HepG2 (cell line): ENCODE results near the gene FAT1. TPM values are rescaled to one million over a fixed set of nuclear protein-coding genes. Genes with fewer than 3 reads are reported as not detected.
A peak's percentile ranks its signal among the peaks of the same experiment; 100 is the strongest.

Experiments used
- ERF ChIP-seq: IDR thresholded peaks from 2 replicates; pipeline ENCODE4 v1.6.1; 2018; ENCODE audit warnings: missing biosample characterization, missing genetic modification reagents
- FUBP1 ChIP-seq: sonication (generic); formaldehyde crosslinking; IDR thresholded peaks from 2 replicates; pipeline ENCODE4 v1.5.1; 2020; ENCODE audit warnings: missing genetic modification reagents, mild to moderate bottlenecking, borderline replicate concordance
- HOXA5 ChIP-seq: sonication (generic); formaldehyde crosslinking; IDR thresholded peaks from 2 replicates; pipeline ENCODE4 v1.4.0; 2020; ENCODE audit warnings: missing genetic modification reagents
- KDM4B ChIP-seq: sonication (generic); formaldehyde crosslinking; IDR thresholded peaks from 2 replicates; pipeline ENCODE4 v1.4.0; 2020; ENCODE audit warnings: missing genetic modification reagents
- PRMT3 ChIP-seq: sonication (generic); formaldehyde crosslinking; IDR thresholded peaks from 2 replicates; pipeline ENCODE4 v1.8.1; 2022; ENCODE audit warnings: low read depth, mild to moderate bottlenecking, moderate library complexity, missing genetic modification reagents, borderline replicate concordance
- RARA ChIP-seq: IDR thresholded peaks from 2 replicates; pipeline ENCODE4 v1.6.1; 2016; ENCODE audit warnings: missing genetic modification reagents, missing compliant biosample characterization
- REL ChIP-seq: sonication (generic); formaldehyde crosslinking; conservative IDR thresholded peaks from 2 replicates; pipeline ENCODE4 v1.8.0; 2022; ENCODE audit warnings: mild to moderate bottlenecking, missing genetic modification reagents, moderate library complexity
- SPEN ChIP-seq: sonication (generic); formaldehyde crosslinking; IDR thresholded peaks from 2 replicates; pipeline ENCODE4 v1.5.1; 2020; ENCODE audit warnings: low read depth, mild to moderate bottlenecking, missing genetic modification reagents
- TOPORS ChIP-seq: sonication (generic); formaldehyde crosslinking; IDR thresholded peaks from 2 replicates; pipeline ENCODE4 v1.8.0; 2023; ENCODE audit warnings: mild to moderate bottlenecking, missing genetic modification reagents
- TRIM24 ChIP-seq: sonication (generic); formaldehyde crosslinking; IDR thresholded peaks from 2 replicates; pipeline ENCODE4 v1.8.0; 2022; ENCODE audit warnings: mild to moderate bottlenecking, missing genetic modification reagents
- YEATS4 ChIP-seq: sonication (generic); formaldehyde crosslinking; IDR thresholded peaks from 2 replicates; pipeline ENCODE4 v1.4.0; 2020; ENCODE audit warnings: missing genetic modification reagents, borderline replicate concordance
- ZBTB43 ChIP-seq: sonication (generic); formaldehyde crosslinking; conservative IDR thresholded peaks from 2 replicates; pipeline ENCODE4 v1.4.0; 2020; ENCODE audit warnings: missing genetic modification reagents
- ZIK1 ChIP-seq: sonication (generic); formaldehyde crosslinking; IDR thresholded peaks from 2 replicates; pipeline ENCODE4 v1.5.0; 2020; ENCODE audit warnings: mild to moderate bottlenecking, low read depth, missing genetic modification reagents, borderline replicate concordance
- ZKSCAN8 ChIP-seq: IDR thresholded peaks from 2 replicates; pipeline ENCODE4 v1.6.1; 2016; ENCODE audit warnings: borderline replicate concordance, missing genetic modification reagents, missing compliant biosample characterization
- ZNF12 ChIP-seq: sonication (generic); formaldehyde crosslinking; IDR thresholded peaks from 2 replicates; pipeline ENCODE4 v1.5.0; 2020; ENCODE audit warnings: missing genetic modification reagents
- ZNF234 ChIP-seq: sonication (generic); formaldehyde crosslinking; conservative IDR thresholded peaks from 2 replicates; pipeline ENCODE4 v1.5.1; 2020; ENCODE audit warnings: mild to moderate bottlenecking, missing genetic modification reagents
- ZNF264 ChIP-seq: sonication (generic); formaldehyde crosslinking; IDR thresholded peaks from 2 replicates; pipeline ENCODE4 v1.4.0; 2020; ENCODE audit warnings: missing genetic modification reagents
- polyA plus RNA-seq, 8 experiments: library from polyadenylated mRNA; depleted of rRNA in 3 of 8; stranded (reverse) in 7 of 8; unstranded in 1 of 8; fragments of >200 nt; fragmentation: Illumina TruSeq in 4 of 8; extraction: Trizol in 4 of 8; gene quantifications; 2 replicates each; pipeline versions ENCODE4 v1.2.1 to v1.2.3, GENCODE V29; 2011 to 2016; ENCODE audit warnings: low read depth in 4 of 8, missing spikeins in 1 of 8, mixed read lengths in 1 of 8; ENCODE audit not compliant: insufficient read depth in 1 of 8
- total RNA-seq, 5 experiments: library from RNA; depleted of rRNA; stranded (reverse); fragments of >200 nt; fragmentation: Illumina TruSeq; extraction: Trizol; gene quantifications; 2 replicates each; pipeline ENCODE4 v1.2.3, GENCODE V29; 2016; ENCODE audit warnings: low read depth in 1 of 5
- TF ChIP-seq, protein P1 (sequence below): IDR thresholded peaks from 2 replicates; pipeline ENCODE4 v1.6.1; 2016
- TF ChIP-seq, protein P2 (sequence below): sonication (generic); formaldehyde crosslinking; IDR thresholded peaks from 2 replicates; pipeline ENCODE4 v1.4.0; 2020; ENCODE audit warnings: missing genetic modification reagents
- TF ChIP-seq, protein P3 (sequence below): sonication (generic); formaldehyde crosslinking; IDR thresholded peaks from 2 replicates; pipeline ENCODE4 v1.5.0; 2020; ENCODE audit warnings: mild to moderate bottlenecking, missing genetic modification reagents, borderline replicate concordance

FAT1 gene
- total and polyA plus RNA-seq, 2 of the 13 experiments (the other 11 are each of a cell fraction or from before 2014, with no cell fraction given), result 185 to 216 TPM

GRCh38 chr4:186684889-186685309, 38.8 kb downstream of the FAT1 start (continued):
- peak; percentile 57; the same call in 1 of the 2 replicates for TF ChIP-seq ZBTB43 (CRISPR knock-in tag)
- TF ChIP-seq YEATS4 (CRISPR knock-in tag), result peak; percentile 52; the same call in 1 of the 2 replicates
- 0 out of 2 replicates have a peak, but pooled peaks have one; percentile 12 for TF ChIP-seq ERF (CRISPR knock-in tag)
- TF ChIP-seq ZIK1 (CRISPR knock-in tag), result no peak
- no peak for TF ChIP-seq ZNF264 (CRISPR knock-in tag)
- TF ChIP-seq TRIM24 (CRISPR knock-in tag), result no peak
- peak; percentile 99 for TF ChIP-seq RARA (CRISPR knock-in tag)
- no peak for TF ChIP-seq FUBP1
- TF ChIP-seq, protein P1, sequence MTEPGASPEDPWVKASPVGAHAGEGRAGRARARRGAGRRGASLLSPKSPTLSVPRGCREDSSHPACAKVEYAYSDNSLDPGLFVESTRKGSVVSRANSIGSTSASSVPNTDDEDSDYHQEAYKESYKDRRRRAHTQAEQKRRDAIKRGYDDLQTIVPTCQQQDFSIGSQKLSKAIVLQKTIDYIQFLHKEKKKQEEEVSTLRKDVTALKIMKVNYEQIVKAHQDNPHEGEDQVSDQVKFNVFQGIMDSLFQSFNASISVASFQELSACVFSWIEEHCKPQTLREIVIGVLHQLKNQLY (CRISPR knock-in tag), result peak; percentile 79
- peak; percentile 90; the same call in 1 of the 2 replicates for TF ChIP-seq ZKSCAN8
- TF ChIP-seq HOXA5 (CRISPR knock-in tag), result 0 out of 2 replicates have a peak, but pooled peaks have one; percentile 55
- no peak for TF ChIP-seq PRMT3 (CRISPR knock-in tag)
- TF ChIP-seq SPEN (CRISPR knock-in tag), result peak; percentile 61; the same call in 1 of the 2 replicates
- peak; percentile 73; the same call in 1 of the 2 replicates for TF ChIP-seq ZNF12 (CRISPR knock-in tag)
- TF ChIP-seq, protein P2, sequence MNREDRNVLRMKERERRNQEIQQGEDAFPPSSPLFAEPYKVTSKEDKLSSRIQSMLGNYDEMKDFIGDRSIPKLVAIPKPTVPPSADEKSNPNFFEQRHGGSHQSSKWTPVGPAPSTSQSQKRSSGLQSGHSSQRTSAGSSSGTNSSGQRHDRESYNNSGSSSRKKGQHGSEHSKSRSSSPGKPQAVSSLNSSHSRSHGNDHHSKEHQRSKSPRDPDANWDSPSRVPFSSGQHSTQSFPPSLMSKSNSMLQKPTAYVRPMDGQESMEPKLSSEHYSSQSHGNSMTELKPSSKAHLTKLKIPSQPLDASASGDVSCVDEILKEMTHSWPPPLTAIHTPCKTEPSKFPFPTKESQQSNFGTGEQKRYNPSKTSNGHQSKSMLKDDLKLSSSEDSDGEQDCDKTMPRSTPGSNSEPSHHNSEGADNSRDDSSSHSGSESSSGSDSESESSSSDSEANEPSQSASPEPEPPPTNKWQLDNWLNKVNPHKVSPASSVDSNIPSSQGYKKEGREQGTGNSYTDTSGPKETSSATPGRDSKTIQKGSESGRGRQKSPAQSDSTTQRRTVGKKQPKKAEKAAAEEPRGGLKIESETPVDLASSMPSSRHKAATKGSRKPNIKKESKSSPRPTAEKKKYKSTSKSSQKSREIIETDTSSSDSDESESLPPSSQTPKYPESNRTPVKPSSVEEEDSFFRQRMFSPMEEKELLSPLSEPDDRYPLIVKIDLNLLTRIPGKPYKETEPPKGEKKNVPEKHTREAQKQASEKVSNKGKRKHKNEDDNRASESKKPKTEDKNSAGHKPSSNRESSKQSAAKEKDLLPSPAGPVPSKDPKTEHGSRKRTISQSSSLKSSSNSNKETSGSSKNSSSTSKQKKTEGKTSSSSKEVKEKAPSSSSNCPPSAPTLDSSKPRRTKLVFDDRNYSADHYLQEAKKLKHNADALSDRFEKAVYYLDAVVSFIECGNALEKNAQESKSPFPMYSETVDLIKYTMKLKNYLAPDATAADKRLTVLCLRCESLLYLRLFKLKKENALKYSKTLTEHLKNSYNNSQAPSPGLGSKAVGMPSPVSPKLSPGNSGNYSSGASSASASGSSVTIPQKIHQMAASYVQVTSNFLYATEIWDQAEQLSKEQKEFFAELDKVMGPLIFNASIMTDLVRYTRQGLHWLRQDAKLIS, result peak; percentile 46
- no peak for TF ChIP-seq TOPORS
- TF ChIP-seq REL (CRISPR knock-in tag), result no peak
- TF ChIP-seq, protein P3, sequence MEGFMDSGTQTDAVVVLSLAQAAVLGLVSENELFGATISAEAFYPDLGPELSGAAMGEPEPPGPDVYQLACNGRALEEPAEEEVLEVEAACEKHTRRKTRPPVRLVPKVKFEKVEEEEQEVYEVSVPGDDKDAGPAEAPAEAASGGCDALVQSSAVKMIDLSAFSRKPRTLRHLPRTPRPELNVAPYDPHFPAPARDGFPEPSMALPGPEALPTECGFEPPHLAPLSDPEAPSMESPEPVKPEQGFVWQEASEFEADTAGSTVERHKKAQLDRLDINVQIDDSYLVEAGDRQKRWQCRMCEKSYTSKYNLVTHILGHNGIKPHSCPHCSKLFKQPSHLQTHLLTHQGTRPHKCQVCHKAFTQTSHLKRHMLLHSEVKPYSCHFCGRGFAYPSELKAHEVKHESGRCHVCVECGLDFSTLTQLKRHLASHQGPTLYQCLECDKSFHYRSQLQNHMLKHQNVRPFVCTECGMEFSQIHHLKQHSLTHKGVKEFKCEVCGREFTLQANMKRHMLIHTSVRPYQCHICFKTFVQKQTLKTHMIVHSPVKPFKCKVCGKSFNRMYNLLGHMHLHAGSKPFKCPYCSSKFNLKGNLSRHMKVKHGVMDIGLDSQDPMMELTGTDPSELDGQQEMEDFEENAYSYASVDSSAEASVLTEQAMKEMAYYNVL (CRISPR knock-in tag), result peak; percentile 84; the same call in 1 of the 2 replicates
- no peak for TF ChIP-seq ZNF234 (CRISPR knock-in tag)
- 0 out of 2 replicates have a peak, but pooled peaks have one; percentile 28 for TF ChIP-seq KDM4B (CRISPR knock-in tag)
